ENCODE data around the gene MEGF9.
"Not testable (repeated sequence)": the region's sequence is repeated elsewhere in the genome, so short reads cannot be mapped to it uniquely, and the experiment has no call there.

The MEGF9 gene

GRCh38 chr9:120642129-120642770 lies 72.0 kb downstream of the MEGF9 start:
- Histone ChIP-seq H3K4me3 (ENCODE audit: low read length) (no peak overlapping the region), H3K27ac (ENCODE audit: low read length) (no peak overlapping the region)
- WGBS (ENCODE audit: insufficient coverage, insufficient read length), result no CpG with 5 or more reads among the region's 3 CpGs

GRCh38 chr9:120640874-120641273 lies 73.4 kb downstream of the MEGF9 start:
- no CpG with 5 or more reads among the region's 1 CpG for WGBS (ENCODE audit: insufficient coverage, insufficient read length)
- H3K27me3 ChIP-seq (ENCODE audit: control insufficient read depth, insufficient read depth, low read length); H3K36me3 ChIP-seq (ENCODE audit: control insufficient read depth, insufficient read depth, low read length); H3K4me1 ChIP-seq (ENCODE audit: control insufficient read depth, insufficient read depth, low read length); DNase-seq (ENCODE audit: low read depth, low spot score); H3K9me3 ChIP-seq (ENCODE audit: control insufficient read depth, insufficient read depth, low read length); H3K27ac ChIP-seq (ENCODE audit: low read length); H3K4me3 ChIP-seq (ENCODE audit: low read length): not testable (repeated sequence)

More at GRCh38 chr9:120642129-120642770, 72.0 kb downstream of the MEGF9 start:
- no peak for DNase-seq (ENCODE audit: low read depth, low spot score)
- Histone ChIP-seq H3K36me3 (ENCODE audit: control insufficient read depth, insufficient read depth, low read length) (no peaks in the 10 kb centered on the region), H3K4me1 (ENCODE audit: control insufficient read depth, insufficient read depth, low read length) (no peaks in the 10 kb centered on the region), H3K27me3 (ENCODE audit: control insufficient read depth, insufficient read depth, low read length) (no peaks in the 10 kb centered on the region), H3K9me3 (ENCODE audit: control insufficient read depth, insufficient read depth, low read length) (no peaks in the 10 kb centered on the region)

GRCh38 chr9:120640380-120640779 lies 73.9 kb downstream of the MEGF9 start:
- no peaks in the 10 kb centered on the region for H3K36me3 ChIP-seq (ENCODE audit: control insufficient read depth, insufficient read depth, low read length)

GRCh38 chr9:120637919-120638318 lies 76.4 kb downstream of the MEGF9 start:
- WGBS (ENCODE audit: insufficient coverage, insufficient read length), result no CpG with 5 or more reads among the region's 5 CpGs
- no peaks in the 10 kb centered on the region for H3K27me3 ChIP-seq (ENCODE audit: control insufficient read depth, insufficient read depth, low read length)
- H3K27ac ChIP-seq (ENCODE audit: low read length), result no peak overlapping the region
- H3K4me1 ChIP-seq (ENCODE audit: control insufficient read depth, insufficient read depth, low read length), result no peaks in the 10 kb centered on the region
- no peak overlapping the region for H3K4me3 ChIP-seq (ENCODE audit: low read length)
- no peak for DNase-seq (ENCODE audit: low read depth, low spot score)
- no peaks in the 10 kb centered on the region for H3K36me3 ChIP-seq (ENCODE audit: control insufficient read depth, insufficient read depth, low read length)
- no peaks in the 10 kb centered on the region for H3K9me3 ChIP-seq (ENCODE audit: control insufficient read depth, insufficient read depth, low read length)

More at GRCh38 chr9:120640380-120640779, 73.9 kb downstream of the MEGF9 start:
- no peak overlapping the region for H3K4me3 ChIP-seq (ENCODE audit: low read length)
- H3K27ac ChIP-seq (ENCODE audit: low read length), result no peak overlapping the region
- H3K9me3 ChIP-seq (ENCODE audit: control insufficient read depth, insufficient read depth, low read length), result no peaks in the 10 kb centered on the region
- H3K27me3 ChIP-seq (ENCODE audit: control insufficient read depth, insufficient read depth, low read length), result no peaks in the 10 kb centered on the region
- H3K4me1 ChIP-seq (ENCODE audit: control insufficient read depth, insufficient read depth, low read length), result no peaks in the 10 kb centered on the region
- no peak for DNase-seq (ENCODE audit: low read depth, low spot score)
- no CpG with 5 or more reads among the region's 2 CpGs for WGBS (ENCODE audit: insufficient coverage, insufficient read length)

- Histone ChIP-seq H3K36me3 (ENCODE audit: control insufficient read depth, insufficient read depth, low read length) (no peaks in the 10 kb centered on the region), H3K27ac (ENCODE audit: low read length) (no peak overlapping the region), H3K4me1 (ENCODE audit: control insufficient read depth, insufficient read depth, low read length) (no peaks in the 10 kb centered on the region), H3K9me3 (ENCODE audit: control insufficient read depth, insufficient read depth, low read length) (no peaks in the 10 kb centered on the region), H3K27me3 (ENCODE audit: control insufficient read depth, insufficient read depth, low read length) (no peaks in the 10 kb centered on the region), H3K4me3 (ENCODE audit: low read length) (no peak overlapping the region)
- WGBS (ENCODE audit: insufficient coverage, insufficient read length), result no CpG with 5 or more reads among the region's 25 CpGs
- no peak for DNase-seq (ENCODE audit: low read depth, low spot score)
Measured at GRCh38 chr9:120636194-120636957, 77.9 kb downstream of the MEGF9 start.

- Histone ChIP-seq H3K27me3 (ENCODE audit: control insufficient read depth, insufficient read depth, low read length) (no peaks in the 10 kb centered on the region), H3K4me1 (ENCODE audit: control insufficient read depth, insufficient read depth, low read length) (no peaks in the 10 kb centered on the region), H3K36me3 (ENCODE audit: control insufficient read depth, insufficient read depth, low read length) (no peaks in the 10 kb centered on the region), H3K27ac (ENCODE audit: low read length) (no peak overlapping the region), H3K9me3 (ENCODE audit: control insufficient read depth, insufficient read depth, low read length) (no peaks in the 10 kb centered on the region), H3K4me3 (ENCODE audit: low read length) (no peak overlapping the region)
- no peak for DNase-seq (ENCODE audit: low read depth, low spot score)
- no CpG with 5 or more reads among the region's 1 CpG for WGBS (ENCODE audit: insufficient coverage, insufficient read length)
Measured at GRCh38 chr9:120635011-120635410, 79.3 kb downstream of the MEGF9 start.

GRCh38 chr9:120630333-120630732 lies 83.9 kb downstream of the MEGF9 start:
- Histone ChIP-seq H3K36me3 (ENCODE audit: control insufficient read depth, insufficient read depth, low read length) (no peaks in the 10 kb centered on the region), H3K27ac (ENCODE audit: low read length) (no peak overlapping the region), H3K4me1 (ENCODE audit: control insufficient read depth, insufficient read depth, low read length) (no peaks in the 10 kb centered on the region), H3K4me3 (ENCODE audit: low read length) (no peak overlapping the region), H3K9me3 (ENCODE audit: control insufficient read depth, insufficient read depth, low read length) (no peaks in the 10 kb centered on the region), H3K27me3 (ENCODE audit: control insufficient read depth, insufficient read depth, low read length) (no peaks in the 10 kb centered on the region)
- DNase-seq (ENCODE audit: low read depth, low spot score), result no peak

GRCh38 chr9:120628925-120629497 lies 85.3 kb downstream of the MEGF9 start:
- H3K4me3 ChIP-seq (ENCODE audit: low read length); DNase-seq (ENCODE audit: low read depth, low spot score); H3K4me1 ChIP-seq (ENCODE audit: control insufficient read depth, insufficient read depth, low read length); H3K9me3 ChIP-seq (ENCODE audit: control insufficient read depth, insufficient read depth, low read length); H3K27me3 ChIP-seq (ENCODE audit: control insufficient read depth, insufficient read depth, low read length); H3K27ac ChIP-seq (ENCODE audit: low read length); H3K36me3 ChIP-seq (ENCODE audit: control insufficient read depth, insufficient read depth, low read length): not testable (repeated sequence)
- no CpG with 5 or more reads among the region's 3 CpGs for WGBS (ENCODE audit: insufficient coverage, insufficient read length)

GRCh38 chr9:120628207-120628924 lies 85.9 kb downstream of the MEGF9 start:
- Histone ChIP-seq H3K4me1 (ENCODE audit: control insufficient read depth, insufficient read depth, low read length) (no peaks in the 10 kb centered on the region), H3K9me3 (ENCODE audit: control insufficient read depth, insufficient read depth, low read length) (no peaks in the 10 kb centered on the region), H3K36me3 (ENCODE audit: control insufficient read depth, insufficient read depth, low read length) (no peaks in the 10 kb centered on the region), H3K4me3 (ENCODE audit: low read length) (no peak overlapping the region), H3K27ac (ENCODE audit: low read length) (no peak overlapping the region), H3K27me3 (ENCODE audit: control insufficient read depth, insufficient read depth, low read length) (no peaks in the 10 kb centered on the region)
- WGBS (ENCODE audit: insufficient coverage, insufficient read length), result no CpG with 5 or more reads among the region's 4 CpGs
- DNase-seq (ENCODE audit: low read depth, low spot score), result no peak

- no peaks in the 10 kb centered on the region for H3K4me1 ChIP-seq (ENCODE audit: control insufficient read depth, insufficient read depth, low read length)
- H3K36me3 ChIP-seq (ENCODE audit: control insufficient read depth, insufficient read depth, low read length), result no peaks in the 10 kb centered on the region
- H3K4me3 ChIP-seq (ENCODE audit: low read length), result no peak overlapping the region
- no peaks in the 10 kb centered on the region for H3K9me3 ChIP-seq (ENCODE audit: control insufficient read depth, insufficient read depth, low read length)
- DNase-seq (ENCODE audit: low read depth, low spot score), result no peak
- no peaks in the 10 kb centered on the region for H3K27me3 ChIP-seq (ENCODE audit: control insufficient read depth, insufficient read depth, low read length)
- no CpG with 5 or more reads among the region's 2 CpGs for WGBS (ENCODE audit: insufficient coverage, insufficient read length)
- no peak overlapping the region for H3K27ac ChIP-seq (ENCODE audit: low read length)
Measured at GRCh38 chr9:120627073-120627472, 87.2 kb downstream of the MEGF9 start.
